HUDEP-2 (cell line): ENCODE results near the gene MAN2B2.
"Not testable (repeated sequence)": the region's sequence is repeated elsewhere in the genome, so short reads cannot be mapped to it uniquely, and the experiment has no call there.

Source experiments
- DNase-seq, 76 experiments: peaks; one replicate each; lab custom pipeline; 2025; ENCODE audit not compliant: unreplicated experiment in 76 of 76; lab: John Stamatoyannopoulos, UW

MAN2B2 gene

GRCh38 chr4:6662591-6662990 lies 87.6 kb downstream of the MAN2B2 start:
- no peak for DNase-seq

- DNase-seq = no peak
These were observed 88.8 kb downstream of the MAN2B2 start for GRCh38 chr4:6663596-6664393.

- no peak for DNase-seq
These were observed 90.3 kb downstream of the MAN2B2 start for GRCh38 chr4:6665320-6665654.

GRCh38 chr4:6668391-6668790 lies 93.4 kb downstream of the MAN2B2 start:
- no peak for DNase-seq

GRCh38 chr4:6671648-6672047 lies 96.7 kb downstream of the MAN2B2 start:
- no peak for DNase-seq

GRCh38 chr4:6672131-6672530 lies 97.1 kb downstream of the MAN2B2 start:
- DNase-seq = no peak

- DNase-seq = not testable (repeated sequence)
These were observed 97.7 kb downstream of the MAN2B2 start for GRCh38 chr4:6672541-6673190.
